Muscle of arm (tissue), 12 donors: ENCODE data around the gene CCDC85A. TPM values are rescaled to one million over a fixed set of nuclear protein-coding genes. Genes with fewer than 3 reads are reported as not detected.

Experiments
- DNase-seq: peaks from one replicate; pipeline ENCODE4 v3.0.0-alpha.2; 2013
- polyA plus RNA-seq, 12 donors: library from polyadenylated mRNA; unstranded; fragments of 120-200 nt; gene quantifications; one replicate each; pipeline ENCODE4 v1.2.1, GENCODE V29; 2013; ENCODE audit not compliant: insufficient read length in 12 of 12

CCDC85A gene
- polyA plus RNA-seq, 12 donors: 2.5 to 4.9 (median 3.4) TPM; not detected in 1

DNA sequence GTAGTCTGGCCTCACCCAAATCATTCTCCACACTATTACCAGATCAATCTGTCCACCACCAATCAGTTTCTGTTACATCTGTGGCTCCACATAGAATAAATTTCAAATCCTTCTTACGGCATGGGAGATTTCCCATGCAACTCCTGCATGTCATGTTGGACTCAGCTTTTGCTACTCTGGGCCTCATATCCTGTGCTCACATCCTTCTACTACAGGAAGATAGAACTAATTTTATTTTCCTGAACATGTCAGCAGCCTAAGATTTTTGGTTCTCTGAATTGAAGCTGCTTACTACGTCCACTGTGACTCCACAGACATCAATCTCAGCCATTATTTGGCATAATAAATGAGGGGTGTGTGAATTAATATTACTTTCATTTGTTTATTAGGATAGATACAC lies 181.1 kb downstream of the CCDC85A start:
- DNase-seq: no peak

DNA sequence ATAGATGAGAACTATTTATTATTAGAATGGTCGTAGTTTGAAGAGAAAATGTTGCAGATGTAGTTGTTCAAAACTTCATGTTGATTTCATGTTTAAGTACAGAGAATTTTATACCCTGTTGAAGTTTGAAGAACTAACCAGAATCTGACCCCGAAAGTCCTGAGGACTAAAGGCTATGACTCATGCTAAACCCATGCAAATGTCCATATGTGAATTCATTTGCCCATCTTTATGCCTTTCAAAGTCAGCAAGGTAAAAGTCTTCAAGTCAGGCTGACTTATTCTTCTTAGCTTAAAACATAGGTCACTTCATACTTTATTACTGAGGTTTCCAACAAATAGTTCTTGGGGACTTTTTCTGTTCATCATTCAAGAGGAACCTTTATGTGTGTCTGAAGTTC lies 185.5 kb downstream of the CCDC85A start:
- no peak for DNase-seq

DNA sequence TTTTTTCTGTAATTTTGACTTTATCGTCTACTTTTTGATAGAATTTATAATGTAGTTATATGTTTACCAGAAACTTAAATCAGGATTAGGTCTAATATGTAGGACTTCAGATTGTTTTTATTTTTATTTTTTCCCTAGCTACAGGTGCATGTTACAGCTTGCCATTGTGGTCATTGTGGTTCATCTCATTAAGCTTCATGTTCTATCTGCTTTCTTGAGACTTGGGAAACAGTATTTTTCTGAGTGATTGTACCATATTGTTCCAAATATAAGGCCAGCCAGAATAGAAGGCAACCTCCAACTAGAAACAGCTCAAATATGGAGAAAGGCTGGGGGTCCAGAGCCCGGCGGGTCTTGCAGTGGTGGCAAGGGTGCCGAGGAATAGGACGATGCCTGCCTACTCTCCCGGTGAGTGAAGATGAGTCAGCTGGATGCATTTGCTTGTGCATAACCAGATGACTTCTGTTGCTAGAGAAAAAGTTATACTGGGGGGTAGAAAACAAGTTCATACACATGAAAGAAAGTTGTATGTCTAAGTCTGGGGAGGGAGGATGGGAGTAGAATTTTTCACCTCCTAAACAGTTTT lies 188.4 kb downstream of the CCDC85A start:
- no peak for DNase-seq

DNA sequence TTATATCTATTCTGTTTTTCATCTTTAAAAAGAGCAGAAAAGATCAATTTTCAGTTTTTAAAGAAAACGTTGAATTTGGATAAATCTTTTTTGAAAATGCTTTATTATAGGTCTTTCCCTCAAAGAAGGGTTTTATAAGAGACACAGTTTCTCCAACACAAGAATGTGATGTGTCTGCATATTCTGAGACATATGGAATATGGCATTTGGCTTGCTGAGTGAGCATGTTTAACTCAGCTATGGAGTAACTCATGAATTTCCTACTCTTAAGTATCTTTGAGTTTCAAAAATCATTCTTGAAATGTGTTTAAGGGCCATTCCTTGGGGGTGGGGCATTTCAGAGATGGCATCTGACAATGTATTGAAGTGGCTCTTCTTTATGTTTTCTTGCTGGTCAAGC lies 191.5 kb downstream of the CCDC85A start:
- DNase-seq: no peak

DNA sequence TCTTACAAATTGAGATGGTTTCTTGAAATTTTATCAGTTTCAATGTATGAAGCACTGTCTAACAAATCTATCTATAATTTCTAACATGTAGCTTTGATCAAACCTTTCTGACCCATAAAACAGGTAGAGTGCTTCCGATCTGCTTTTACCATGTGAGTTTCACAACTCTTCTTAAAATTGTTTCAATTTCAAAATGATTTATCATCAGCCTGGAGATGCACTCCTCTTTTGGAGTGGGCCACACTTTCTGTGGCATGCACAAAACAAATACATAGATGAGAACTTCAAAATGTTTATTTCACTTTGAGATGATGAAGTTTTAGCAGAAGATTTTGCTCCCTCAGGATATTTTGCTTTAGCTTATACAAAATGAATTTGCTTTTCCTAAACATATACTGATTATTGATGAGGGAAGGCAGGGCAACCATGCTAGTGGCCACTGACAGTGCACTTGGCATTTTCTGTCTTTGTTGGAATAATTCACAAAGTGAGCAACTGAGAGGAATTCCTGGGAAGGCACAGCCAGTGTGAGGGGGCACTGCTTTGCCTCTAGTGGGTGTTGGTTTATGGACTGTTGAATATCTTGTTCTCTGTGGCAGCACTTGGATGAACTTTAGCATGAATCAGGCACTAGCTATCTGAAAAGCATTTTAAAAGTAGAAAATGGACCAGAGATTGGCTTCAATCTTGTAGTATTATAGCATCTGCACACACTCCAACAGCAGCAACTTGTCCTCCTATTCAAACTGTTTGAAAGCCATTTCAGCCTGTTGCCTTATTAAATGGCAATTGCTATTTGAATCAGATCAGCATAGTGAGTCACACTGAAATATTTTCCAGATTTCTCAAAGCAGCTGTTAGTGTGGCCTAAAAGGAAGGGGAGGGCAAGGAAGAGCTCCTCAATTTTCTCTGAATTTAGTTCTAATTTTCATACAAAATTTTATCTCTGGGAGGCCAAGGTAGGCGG lies 193.2 kb downstream of the CCDC85A start:
- no peak for DNase-seq

DNA sequence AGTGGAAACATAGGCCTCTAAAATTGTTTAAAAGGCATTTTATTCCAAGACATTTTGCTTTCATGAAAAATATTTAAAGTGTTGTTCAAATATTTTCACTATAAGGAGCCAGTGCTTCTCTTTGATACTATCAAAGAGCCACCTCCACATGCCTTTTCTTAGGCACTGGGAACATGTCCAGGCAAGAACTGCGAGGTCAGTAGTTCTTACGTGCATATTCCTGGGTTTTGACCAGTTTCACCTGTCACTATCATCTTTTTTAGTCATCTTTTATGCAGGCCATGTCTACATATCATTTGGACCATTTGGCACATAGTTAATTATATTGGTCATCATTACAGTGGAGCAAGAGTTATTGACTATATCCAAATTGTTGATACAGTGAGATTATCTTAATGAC lies 195.3 kb downstream of the CCDC85A start:
- no peak for DNase-seq

DNA sequence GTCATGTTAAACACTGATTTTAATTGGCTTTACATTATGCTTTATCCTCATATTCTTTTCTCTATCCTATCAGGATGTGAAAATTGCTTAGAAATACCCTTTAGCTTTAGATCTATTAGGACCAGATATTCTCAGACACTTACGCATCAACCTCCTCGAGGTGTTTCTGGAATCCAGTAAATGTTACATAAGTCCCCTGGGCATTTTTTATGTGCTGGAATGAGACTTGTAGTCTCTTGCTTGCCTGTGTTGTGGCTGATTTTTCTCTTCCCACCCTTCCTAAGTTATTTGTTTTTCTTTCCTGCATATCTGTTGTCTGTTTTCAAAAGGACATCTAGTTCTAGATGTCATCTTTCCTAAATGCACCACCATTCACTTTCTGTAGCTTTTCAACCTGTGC lies 197.1 kb downstream of the CCDC85A start:
- DNase-seq: no peak

DNA sequence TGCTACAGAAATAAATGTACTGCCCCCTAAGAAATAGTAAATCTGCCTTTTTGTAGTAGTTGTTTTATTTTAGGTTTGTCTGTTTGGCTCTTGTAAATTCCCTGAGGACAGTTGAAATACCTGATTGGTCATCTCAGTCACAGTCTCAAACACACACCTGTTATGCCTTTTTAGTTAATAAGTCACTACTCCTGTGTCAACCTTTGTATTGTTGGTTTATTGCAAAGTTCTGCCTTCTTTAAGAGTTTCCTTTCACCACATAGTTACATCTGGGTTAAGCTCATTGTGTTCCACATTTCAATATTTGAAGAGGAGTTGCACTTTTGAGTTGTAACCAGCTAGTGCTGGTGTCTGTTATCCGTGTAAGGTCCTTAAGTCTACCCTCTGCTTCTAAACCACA lies 198.7 kb downstream of the CCDC85A start:
- no peak for DNase-seq

DNA sequence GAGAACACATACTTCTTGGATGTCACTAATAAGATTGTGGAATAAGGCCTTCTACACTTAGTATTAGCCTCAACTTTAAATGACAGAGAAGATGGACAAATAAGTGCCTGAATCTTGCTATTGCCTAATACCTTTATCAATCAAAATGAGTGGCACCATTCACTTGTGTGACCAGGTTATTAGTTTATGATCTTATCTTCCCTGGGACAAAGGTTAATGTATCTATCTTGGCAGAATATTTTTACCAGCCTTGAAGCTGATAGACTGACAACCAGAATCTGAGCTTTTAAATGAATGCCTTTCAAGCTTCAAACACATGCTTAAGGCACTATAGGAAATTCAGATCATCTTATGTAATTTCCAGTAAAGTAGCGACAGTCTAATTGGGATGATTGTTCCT lies 202.9 kb downstream of the CCDC85A start:
- DNase-seq: no peak

DNA sequence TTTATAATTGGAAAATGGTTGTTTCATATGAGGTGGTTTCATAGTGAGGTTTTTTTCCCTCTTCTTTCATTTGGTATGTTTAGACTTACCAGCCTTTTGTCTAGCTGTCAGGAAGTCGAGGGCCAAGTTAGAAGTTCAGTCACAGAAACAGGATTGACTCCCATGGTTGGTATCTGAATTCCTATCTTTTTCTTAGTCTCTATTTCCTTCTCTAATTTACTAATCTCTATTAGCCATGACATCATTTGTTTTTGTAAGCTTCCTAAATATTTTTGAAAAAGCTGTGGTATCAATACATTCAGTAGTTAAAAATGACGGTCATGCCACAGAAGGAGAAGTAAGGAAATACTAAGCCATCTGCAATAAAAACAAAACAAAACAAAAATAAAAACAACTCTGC lies 206.9 kb downstream of the CCDC85A start:
- no peak for DNase-seq

DNA sequence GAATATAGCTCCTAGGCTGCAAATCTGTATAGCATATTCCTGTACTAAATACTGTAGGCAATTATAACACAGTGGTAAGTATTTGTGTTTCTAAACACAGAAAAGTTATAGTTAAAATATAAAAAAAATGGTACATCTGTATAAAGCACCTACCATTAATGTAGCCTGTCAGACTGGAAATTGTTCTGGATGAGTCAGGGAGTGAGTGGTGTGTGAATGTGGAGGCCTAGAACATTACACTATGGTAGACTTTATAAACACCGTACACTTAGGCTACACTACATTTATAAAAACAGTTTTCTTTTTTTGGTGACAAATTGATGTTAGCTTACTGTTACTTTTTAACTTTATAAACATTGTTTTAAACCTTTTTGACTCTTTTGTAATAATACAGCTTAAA lies 226.3 kb downstream of the CCDC85A start:
- no peak for DNase-seq

DNA sequence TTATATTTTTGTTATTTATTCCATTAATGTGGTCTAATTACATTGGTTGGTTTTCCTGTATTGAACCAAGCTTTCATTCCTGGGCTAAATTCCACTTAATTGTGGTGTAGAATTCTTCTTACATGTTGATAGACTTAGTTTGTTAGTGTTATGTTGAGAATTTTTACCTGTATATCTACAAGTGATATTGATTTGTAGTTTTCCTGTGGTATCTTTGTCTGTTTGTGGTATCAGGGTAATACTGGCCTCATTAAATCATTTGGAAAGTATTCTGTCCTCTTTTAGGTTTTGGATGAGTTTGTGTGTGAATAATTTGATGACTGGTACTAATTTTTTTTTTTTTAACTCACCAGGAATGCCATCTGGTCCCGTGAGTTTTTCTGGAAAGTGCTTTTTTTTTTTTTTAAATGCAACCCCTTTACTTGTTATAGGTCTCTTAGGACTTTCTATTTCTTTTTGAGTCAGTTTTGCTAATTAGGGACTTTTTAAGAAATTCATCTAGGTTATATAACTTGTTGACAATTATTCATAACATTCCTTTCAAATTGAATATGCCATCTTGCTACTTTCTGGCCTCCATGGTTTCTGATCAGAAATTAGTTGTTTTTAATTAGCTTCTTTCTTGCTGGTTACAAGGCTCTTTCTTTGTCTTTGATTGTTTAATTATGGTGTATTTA lies 232.8 kb downstream of the CCDC85A start:
- DNase-seq: no peak
